ENCODE results near the gene MRPL38.

MRPL38 gene

DNA sequence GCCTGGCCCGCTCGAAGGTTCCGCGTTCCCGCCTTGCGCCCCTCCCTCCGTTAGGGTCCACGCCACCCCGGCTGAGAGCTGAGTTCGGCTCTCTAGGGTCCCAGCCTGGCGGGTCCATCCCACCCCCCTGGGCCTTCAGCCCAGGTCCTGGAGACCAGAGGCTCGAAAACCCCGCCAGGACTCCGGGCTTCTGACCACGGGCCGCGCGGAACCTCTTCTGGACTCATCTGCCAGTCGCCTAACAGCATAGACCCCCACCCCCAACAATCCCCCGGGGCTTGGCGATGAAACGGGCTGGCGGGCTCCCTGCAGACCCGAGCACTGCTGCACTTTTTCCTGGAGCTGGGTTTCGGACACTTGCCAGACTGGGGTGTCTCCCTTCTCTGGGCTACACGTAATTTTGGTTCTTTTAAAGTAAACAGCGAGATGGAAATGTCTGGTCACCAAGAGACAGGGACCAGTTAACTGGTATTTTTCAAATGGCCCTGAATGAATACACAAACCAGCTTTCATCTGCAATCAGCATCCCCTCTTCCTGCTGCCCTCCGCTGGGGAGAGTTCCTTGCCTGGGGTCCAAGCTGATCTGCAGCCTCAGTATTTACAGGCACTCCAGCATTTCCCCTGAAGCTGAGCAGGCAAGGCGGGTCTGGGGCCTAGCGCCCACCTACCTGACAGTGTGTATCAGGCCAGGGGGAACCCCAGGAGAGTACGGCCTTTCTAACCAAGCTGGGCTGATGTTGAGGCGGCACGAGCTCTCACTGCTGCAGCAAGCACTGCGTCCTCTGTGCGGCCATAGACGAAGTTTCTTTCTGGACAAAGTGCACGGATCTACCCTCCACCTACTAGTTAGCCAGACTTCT, 7.3 kb downstream of the MRPL38 start:
- H3K4me3 ChIP-seq (ENCODE audit: low read depth, low read length), result peak overlapping the region; percentile 91
- TF ChIP-seq, protein P1, sequence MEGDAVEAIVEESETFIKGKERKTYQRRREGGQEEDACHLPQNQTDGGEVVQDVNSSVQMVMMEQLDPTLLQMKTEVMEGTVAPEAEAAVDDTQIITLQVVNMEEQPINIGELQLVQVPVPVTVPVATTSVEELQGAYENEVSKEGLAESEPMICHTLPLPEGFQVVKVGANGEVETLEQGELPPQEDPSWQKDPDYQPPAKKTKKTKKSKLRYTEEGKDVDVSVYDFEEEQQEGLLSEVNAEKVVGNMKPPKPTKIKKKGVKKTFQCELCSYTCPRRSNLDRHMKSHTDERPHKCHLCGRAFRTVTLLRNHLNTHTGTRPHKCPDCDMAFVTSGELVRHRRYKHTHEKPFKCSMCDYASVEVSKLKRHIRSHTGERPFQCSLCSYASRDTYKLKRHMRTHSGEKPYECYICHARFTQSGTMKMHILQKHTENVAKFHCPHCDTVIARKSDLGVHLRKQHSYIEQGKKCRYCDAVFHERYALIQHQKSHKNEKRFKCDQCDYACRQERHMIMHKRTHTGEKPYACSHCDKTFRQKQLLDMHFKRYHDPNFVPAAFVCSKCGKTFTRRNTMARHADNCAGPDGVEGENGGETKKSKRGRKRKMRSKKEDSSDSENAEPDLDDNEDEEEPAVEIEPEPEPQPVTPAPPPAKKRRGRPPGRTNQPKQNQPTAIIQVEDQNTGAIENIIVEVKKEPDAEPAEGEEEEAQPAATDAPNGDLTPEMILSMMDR (IDR thresholded peaks at IDR 0.05; ENCODE audit: borderline replicate concordance, insufficient read depth, low read depth, low read length), result no peak

DNA sequence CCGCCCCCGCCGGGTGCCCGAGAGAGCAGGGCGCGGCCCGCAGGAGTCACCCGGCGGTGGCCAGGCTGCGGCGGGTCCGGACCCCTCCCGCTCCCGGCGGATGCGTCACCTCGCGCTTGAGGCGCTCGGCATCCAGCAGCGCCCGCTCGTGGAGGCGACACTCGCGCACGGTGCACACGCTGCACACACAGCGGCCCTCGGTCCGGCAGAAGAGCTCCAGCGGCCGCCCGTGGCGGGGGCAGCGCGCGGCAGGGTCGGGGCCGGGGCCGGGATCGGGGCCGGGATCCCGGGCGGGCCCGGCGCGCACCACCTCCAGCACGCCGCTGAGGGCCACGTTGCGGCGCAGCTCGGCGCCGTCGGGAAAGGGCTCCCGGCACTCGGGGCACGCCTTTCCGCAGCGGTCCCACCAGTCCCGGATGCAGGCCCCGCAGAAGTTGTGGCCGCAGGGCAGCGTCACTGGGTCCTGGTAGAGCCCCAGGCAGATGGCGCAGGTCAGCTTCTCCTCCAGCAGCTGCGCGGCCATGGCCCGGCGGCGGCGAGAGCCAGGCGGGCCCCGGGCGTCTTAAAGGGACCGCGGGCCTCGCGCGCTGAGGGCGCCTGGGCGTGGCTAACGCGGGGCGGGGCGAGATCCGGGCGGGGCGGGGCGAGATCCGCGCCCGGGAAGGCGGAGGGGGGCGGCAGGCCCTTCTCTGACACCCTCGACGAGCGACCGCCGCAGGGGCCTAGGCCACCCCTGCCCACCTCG, 8.1 kb downstream of the MRPL38 start, which contains the start of gene TRIM65:
TRIM65 (minus strand) TSS at position 537 of the 745 bp plus-strand sequence; CDS start at position 523, 14 bp downstream.
- TF ChIP-seq, protein P1 (IDR thresholded peaks at IDR 0.05; ENCODE audit: borderline replicate concordance, insufficient read depth, low read depth, low read length), result peak; percentile 49
- H3K4me3 ChIP-seq (ENCODE audit: low read depth, low read length), result peak within 1 kb of the TSS; percentile 91

DNA sequence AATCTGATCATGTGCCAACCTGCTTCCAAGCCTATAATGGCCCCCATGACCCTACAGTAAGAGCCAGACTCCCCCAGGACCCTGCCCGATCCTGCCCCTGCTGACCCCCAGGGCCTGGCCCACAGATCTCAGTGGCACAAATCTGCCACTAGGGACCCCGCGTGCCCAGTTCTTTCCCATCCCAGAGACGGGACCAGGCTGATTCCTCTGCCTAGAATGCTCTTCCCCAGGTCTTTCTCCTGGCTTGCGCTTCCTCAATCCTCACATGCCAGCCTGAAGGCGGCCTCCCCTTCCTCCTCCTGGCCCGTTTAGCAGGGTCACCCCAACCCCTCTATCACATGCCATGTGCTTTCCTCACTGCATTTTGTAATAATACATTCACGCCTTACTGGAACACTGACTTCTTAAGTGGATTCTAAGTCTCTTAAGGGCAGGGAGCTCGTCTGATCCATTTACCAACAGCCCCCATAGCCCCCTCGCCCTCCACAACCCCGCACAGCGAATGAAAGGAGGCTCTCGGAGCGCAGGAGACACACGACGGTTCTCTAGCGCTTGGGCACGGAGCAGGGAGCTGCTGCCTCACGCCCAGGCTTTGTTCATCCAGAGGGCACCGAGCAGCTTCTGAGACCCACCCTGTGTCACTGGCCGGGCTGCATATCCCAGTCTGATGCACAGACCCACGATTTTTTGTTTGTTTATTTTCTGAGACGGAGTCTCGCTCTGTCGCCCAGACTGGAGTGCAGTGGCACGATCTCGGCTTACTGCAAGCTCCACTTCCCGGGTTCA, 9.1 kb downstream of the MRPL38 start:
- TF ChIP-seq, protein P1 (IDR thresholded peaks at IDR 0.05; ENCODE audit: borderline replicate concordance, insufficient read depth, low read depth, low read length), result peak; percentile 44; the same call in 1 of the 2 replicates

DNA sequence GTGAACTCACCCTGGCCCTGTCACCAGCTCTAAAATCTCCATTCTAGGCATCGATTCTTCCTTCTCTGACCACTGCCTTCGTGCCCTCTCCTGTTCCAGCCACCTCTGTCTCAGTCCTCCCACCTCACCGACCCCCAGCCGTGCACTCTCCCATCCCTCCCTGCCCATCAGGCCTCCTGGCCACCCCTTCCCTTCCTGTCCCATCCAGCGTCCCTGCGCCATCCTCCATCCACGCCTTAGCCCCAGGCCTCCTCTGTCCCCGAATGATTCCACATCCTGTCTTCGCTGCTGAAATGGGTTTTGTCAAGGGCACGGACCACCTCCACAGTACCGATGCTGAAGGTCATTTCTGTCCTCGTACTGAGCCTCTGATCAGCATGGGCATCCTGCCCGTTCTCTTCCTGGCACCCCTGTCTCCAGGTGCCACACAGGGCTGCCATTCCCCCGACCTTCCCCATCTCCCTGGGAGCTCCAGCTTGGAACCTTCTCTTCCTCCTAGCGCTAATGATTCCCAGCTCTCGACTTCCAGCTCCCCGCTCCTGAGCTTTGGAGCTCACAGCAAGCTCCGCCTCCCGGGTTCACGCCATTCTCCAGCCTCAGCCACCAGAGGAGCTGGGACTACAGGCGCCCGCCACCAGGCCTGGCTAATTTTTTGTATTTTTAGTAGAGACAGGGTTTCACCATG, 10.5 kb downstream of the MRPL38 start:
- H3K4me3 ChIP-seq (ENCODE audit: low read depth, low read length), result no peak overlapping the region

More for the DNA sequence above, 9.1 kb downstream of the MRPL38 start:
- H3K4me3 ChIP-seq (ENCODE audit: low read depth, low read length), result peak overlapping the region; percentile 91

DNA sequence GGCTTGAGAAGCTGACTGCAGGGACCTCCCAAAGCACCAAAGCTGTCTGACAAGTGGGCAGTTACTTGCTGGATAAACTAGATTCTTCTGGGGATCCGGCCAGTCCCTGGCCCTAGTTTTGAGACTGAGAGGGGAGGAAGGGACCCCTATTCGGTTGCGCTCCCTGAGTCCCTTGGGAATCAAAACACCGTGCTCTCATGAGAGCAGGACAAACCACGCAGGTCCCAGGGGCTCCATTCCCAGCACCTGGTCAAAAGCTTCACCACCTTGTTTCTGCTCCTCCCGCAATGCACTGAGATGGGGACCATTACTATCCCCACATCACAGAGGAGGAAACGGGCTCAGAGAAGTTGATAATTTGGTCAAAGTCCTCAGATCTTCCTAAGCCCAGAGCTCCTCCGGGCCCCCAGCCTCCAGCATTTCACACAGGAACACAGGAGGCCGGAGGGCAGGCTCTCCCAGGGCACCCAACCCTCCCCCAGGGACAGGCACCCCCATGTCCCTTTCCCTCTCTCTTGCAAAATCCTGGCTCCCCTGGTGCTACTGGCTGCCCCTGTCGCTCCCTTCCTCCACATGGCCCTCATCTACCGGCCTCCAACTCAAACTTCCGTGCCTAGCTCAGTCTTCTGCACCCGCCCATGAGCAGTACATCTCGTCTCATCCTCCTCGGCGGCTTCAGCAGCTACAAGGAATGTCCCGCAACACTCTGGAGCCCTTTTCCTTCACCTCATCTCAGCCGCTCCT, 11.2 kb downstream of the MRPL38 start:
- TF ChIP-seq, protein P1 (IDR thresholded peaks at IDR 0.05; ENCODE audit: borderline replicate concordance, insufficient read depth, low read depth, low read length), result no peak
- H3K4me3 ChIP-seq (ENCODE audit: low read depth, low read length), result no peak overlapping the region

More for the DNA sequence above, 10.5 kb downstream of the MRPL38 start:
- TF ChIP-seq, protein P1 (IDR thresholded peaks at IDR 0.05; ENCODE audit: borderline replicate concordance, insufficient read depth, low read depth, low read length), result no peak

Measured in GM12875 (cell line).